ENCODE measurements around the gene C17orf78.
"Not testable (repeated sequence)": the region's sequence is repeated elsewhere in the genome, so short reads cannot be mapped to it uniquely, and the experiment has no call there.

Gene C17orf78

DNA sequence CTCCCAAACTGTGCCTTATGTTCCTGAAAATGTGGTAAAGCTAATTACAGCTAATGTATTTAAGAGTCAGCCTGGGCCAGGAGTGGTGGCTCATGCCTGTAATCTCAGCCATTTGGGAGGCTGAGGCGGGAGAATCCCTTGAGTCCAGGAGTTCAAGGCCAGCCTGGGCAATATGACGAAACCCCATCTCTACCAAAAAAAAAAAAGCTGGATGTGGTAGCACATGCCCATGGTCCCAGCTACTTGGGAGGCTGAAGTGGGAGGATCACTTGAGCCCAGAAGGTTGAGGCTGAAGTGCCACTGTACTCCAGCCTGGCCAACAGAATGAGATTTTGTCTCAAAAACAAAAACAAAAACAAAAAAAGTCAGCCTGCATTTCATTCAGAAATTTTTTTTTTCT lies 33.2 kb upstream of the C17orf78 start:
- intact Hi-C loops (cut with DNase I; ENCODE audit: low total_unique reads) = no loop called here
- Histone ChIP-seq H3K36me3 (peaks cover 0 to 4% (median 0%) of the 10 kb centered on the region in 3 donors), H3K9me3 (no peaks in the 10 kb centered on the region), H3K27me3 (no peaks in the 10 kb centered on the region), H3K27ac (no peak overlapping the region), H3K4me1 (no peaks in the 10 kb centered on the region), H3K4me3 (no peak overlapping the region)
- TF ChIP-seq CTCF (IDR thresholded peaks at IDR 0.05) = no peak
- no peak for DNase-seq

DNA sequence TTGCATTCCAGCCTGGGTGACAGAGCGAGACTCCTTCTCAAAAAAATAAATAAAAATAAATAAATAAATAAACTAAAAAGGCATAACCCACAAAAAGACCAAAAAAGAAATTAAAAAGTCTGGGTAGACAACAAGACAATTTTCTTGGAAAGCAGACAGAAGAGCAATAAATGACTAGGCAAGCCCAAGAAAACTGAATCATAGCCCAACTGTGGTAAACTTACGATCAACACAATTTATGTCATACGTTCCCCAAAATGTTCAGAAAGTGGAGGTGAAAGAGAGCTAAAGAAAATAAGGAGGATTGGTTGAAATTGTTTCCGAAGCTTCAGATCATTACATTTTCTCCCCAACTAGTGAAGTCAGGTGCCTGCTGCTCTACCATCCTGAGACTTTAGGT lies 31.3 kb upstream of the C17orf78 start:
- no peak for DNase-seq
- no peaks in the 10 kb centered on the region for H3K9me3 ChIP-seq
- peaks cover 0 to 4% (median 0%) of the 10 kb centered on the region in 3 donors for H3K36me3 ChIP-seq
- H3K4me3 ChIP-seq = no peak overlapping the region
- no peaks in the 10 kb centered on the region for H3K4me1 ChIP-seq
- no peak for TF ChIP-seq CTCF (IDR thresholded peaks at IDR 0.05)
- H3K27ac ChIP-seq = no peak overlapping the region
- no peaks in the 10 kb centered on the region for H3K27me3 ChIP-seq
- intact Hi-C loops (cut with DNase I; ENCODE audit: low total_unique reads) = no loop called here

GRCh38 chr17:37346863-37347402 lies 28.9 kb upstream of the C17orf78 start:
- H3K4me3 ChIP-seq; intact Hi-C loops (cut with DNase I; ENCODE audit: low total_unique reads); H3K36me3 ChIP-seq; H3K27me3 ChIP-seq; H3K27ac ChIP-seq; H3K9me3 ChIP-seq; DNase-seq; H3K4me1 ChIP-seq: not testable (repeated sequence)

GRCh38 chr17:37356796-37357569 lies 18.8 kb upstream of the C17orf78 start:
- H3K4me1 ChIP-seq = peaks cover 0 to 22% (median 13%) of the 10 kb centered on the region in 4 donors
- H3K27me3 ChIP-seq, DNase-seq, H3K4me3 ChIP-seq, H3K27ac ChIP-seq, H3K36me3 ChIP-seq, H3K9me3 ChIP-seq: not testable (repeated sequence)
- intact Hi-C loops (cut with DNase I; ENCODE audit: low total_unique reads) = loop anchor here (5.0 kb wide), 1 partner anchor 50 kb away; the partner anchor contains the start of genes ACACA and TADA2A

DNA sequence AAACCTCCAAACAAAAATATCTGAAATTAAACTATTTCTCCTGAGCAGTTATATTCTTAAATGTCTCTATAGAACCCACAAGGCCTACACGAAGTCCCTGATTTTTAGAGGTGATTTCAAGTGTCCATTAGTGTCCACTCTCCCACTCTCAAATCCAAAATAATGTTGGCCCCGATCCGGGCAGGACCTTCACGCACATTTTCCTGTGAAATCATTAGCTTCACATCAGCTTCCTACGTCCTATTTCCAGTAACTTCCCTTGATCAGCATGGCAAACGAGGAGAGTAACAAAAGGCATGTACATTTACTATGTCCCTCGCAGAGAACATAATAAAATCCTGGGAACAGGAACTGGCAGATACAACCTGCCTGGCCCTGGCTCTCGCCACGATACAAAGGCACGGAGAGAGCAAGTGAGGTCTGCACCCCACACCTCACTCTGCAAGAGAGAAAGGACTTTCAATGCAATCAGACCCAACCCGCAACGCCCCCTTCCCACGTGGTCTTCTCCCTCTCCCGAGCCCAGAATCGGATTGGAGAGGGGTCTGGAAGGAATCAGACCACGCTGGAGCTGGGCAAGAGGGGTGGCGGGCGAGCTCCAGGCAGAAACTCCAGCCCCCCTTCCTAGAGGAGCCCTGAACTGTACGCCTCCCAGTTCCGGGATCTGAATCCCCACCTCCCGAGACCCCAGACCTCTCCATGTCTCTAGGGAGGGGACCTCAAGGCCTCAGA lies 17.5 kb upstream of the C17orf78 start:
- H3K4me3 ChIP-seq = peak overlapping the region; percentile 85 to 91
- DNase-seq = peak; percentile 42 to 70
- H3K9me3 ChIP-seq = no peaks in the 10 kb centered on the region
- H3K27me3 ChIP-seq = no peaks in the 10 kb centered on the region
- H3K27ac ChIP-seq = peak overlapping the region; percentile 84 to 88
- H3K36me3 ChIP-seq = peaks cover 0 to 3% (median 0%) of the 10 kb centered on the region in 3 donors
- intact Hi-C loops (cut with DNase I; ENCODE audit: low total_unique reads) = loop anchor here (5.0 kb wide), 1 partner anchor 49 kb away; the partner anchor contains the start of genes ACACA and TADA2A
- H3K4me1 ChIP-seq = peaks cover 0 to 22% (median 13%) of the 10 kb centered on the region in 4 donors
- TF ChIP-seq CTCF (IDR thresholded peaks at IDR 0.05) = no peak

DNA sequence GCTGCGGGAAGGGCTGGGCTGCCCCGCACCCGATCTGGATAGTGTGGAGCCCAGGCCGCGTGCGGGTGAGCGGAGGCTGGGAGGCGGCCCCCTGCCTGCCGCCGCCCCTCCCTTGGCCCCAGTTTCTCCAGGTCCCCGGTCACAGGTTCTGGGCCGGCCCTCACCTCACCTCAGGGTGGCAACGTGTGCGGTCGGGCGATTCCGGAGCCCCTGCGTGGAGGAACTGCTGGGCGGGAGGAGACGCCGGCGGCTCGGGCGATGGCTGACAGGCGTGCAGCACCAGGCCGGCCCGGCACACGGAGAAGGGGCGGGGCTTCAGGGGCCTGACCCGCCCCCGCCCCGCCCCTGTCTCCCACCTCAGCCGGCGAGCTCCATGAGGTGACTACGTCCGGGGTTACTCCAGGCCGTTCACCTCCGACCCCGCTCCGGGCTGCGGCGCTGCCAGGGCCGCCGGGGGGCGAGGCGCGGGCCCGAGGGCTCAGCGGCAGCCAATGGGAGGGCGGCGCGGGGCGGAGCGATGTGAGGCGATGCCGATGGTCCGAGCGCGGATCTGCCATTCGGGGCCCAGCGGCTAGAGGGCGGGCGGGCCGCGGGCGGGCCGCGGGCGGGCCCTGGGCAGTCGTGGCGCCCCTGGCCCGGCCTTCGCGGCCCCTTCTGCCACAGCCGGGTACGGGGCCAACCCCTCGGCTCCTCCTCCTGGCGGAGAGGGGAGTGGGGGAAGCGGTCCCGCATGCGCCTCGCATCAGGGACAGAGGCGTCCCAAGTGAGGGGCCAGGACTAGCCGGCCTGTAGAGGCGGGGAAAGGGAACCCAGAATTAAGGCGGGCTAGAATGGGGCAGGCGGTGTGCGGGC lies 16.7 kb upstream of the C17orf78 start:
- TF ChIP-seq CTCF (IDR thresholded peaks at IDR 0.05) = peak; percentile 31 to 59
- H3K36me3 ChIP-seq = no peaks in the 10 kb centered on the region
- peaks cover 0 to 22% (median 13%) of the 10 kb centered on the region in 4 donors for H3K4me1 ChIP-seq
- peak overlapping the region; percentile 85 to 91 for H3K4me3 ChIP-seq
- no peaks in the 10 kb centered on the region for H3K9me3 ChIP-seq
- peak overlapping the region; percentile 84 to 88 for H3K27ac ChIP-seq
- DNase-seq = peak; percentile 93 to 98
- intact Hi-C loops (cut with DNase I; ENCODE audit: low total_unique reads) = loop anchor here (5.0 kb wide), 1 partner anchor 48 kb away; the partner anchor contains the start of genes ACACA and TADA2A
- no peaks in the 10 kb centered on the region for H3K27me3 ChIP-seq

Data from tibial artery (tissue), 4 donors.